IPS DF 4.7 (cell line): ENCODE measurements around the gene ITGAD.

Source experiments
- DNase-seq: peaks from one replicate; pipeline ENCODE4 v3.0.0-alpha.2; 2013; ENCODE audit warnings: low spot score; ENCODE audit errors: extremely low read depth

Gene ITGAD

DNA sequence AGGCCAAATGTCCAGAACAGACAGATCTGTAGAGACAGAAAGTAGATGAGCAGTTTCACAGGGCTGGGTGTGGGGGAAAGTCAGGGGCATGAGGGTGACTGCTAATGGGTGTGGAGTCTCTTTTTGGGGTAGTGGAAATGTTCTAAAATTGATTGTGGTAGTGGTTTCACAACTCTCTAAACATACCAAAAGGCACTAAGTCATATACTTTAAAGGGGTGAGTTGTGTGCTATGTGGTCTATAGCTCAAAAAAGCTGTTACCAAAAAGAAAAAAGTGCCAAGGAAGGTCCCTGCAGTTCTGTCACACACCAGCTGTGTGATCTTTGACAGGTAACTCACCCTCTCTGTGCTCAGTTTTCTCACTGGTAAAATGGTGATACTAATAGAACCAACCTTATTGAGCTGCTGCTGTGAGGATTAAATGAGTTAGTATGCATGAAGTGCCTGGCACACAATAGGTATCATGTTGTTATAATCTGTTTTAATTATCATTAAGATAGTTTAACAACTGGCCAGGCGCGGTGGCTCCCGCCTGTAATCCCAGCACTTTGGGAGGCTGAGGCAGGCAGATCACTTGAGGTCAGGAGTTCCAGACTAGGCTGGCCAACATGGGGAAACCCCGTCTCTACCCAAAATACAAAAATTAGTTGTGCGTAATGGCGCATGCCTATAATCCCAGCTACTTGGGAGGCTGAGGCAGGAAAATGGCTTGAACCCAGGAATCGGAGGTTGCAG lies 27.8 kb upstream of the ITGAD start:
- no peak for DNase-seq

DNA sequence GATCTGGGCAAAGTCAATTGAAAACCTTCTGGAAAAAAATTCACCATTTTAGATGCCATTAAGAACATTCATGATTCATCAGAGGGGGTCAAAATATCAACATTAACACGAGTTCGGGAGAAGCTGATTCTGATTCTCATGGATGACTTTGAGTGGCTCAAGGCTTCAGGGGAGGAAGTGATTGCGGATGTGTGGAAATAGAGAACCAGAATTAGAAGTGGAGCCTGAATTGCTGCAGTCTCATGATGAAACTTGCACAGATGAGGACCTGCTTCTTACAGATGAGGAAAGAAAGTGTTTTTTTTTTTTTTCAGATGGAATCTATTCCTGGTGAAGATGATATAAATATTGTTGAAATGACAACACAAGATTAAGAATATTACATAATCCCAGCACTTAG lies 25.3 kb upstream of the ITGAD start:
- no peak for DNase-seq

DNA sequence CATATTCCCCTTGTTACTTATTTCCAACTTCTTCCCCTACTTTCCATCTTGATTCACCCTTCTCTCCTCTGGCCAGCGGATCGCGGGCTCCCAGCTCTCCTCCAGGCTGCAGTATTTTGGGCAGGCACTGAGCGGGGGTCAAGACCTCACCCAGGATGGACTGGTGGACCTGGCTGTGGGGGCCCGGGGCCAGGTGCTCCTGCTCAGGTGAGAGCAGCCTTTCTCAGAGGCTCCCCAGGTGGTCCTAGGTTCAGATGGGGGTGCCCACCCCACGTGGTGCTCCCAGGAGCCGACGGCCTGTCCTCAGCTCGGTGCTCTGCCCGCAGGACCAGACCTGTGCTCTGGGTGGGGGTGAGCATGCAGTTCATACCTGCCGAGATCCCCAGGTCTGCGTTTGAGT lies 22.1 kb upstream of the ITGAD start:
- DNase-seq, result no peak

DNA sequence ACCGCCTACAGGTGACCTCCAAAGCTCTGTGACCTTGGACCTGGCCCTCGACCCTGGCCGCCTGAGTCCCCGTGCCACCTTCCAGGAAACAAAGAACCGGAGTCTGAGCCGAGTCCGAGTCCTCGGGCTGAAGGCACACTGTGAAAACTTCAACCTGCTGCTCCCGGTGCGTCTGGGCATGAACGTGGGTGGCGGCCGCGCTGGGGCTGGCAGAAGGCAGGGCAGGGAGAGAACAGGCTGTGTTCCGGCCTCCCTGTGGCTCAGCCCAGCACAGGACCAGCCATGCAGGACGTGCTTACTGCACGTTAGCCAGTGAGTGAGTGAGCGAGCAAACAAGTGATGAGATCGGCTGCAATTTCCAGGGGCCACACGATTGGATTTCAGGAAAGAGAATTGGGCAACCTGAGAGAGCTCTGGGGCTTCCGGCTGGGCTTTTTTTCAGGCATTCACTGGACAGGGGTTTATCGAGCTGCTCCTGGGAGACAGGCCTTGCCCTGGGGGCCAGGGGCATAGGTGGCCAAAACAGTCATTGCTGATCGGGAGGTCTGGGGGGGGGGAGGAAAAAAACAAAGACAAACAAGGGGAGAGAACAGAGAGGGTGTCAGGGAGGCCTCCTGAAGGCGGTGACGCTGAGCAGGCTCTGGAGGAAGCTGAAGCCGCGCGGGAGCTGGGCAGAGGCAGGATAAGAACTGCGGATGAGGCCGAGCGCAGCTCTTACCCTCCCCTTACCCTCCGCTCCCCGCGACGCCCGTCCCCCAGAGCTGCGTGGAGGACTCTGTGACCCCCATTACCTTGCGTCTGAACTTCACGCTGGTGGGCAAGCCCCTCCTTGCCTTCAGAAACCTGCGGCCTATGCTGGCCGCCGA lies 21.3 kb upstream of the ITGAD start:
- no peak for DNase-seq

DNA sequence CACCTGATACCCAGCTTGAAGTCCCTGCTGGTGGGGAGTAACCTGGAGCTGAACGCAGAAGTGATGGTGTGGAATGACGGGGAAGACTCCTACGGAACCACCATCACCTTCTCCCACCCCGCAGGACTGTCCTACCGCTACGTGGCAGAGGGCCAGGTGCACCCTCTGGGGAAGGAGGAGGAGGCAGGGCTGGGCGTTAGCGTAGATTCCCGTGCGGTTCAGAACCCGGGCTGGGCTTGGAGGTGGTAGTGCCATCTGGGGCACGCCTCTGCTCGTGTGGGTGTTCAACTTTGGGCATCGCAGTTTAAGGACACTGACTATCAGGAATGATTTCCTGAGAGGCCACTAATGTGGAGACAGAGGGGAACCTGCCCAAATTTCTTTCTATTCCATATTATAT lies 19.9 kb upstream of the ITGAD start:
- no peak for DNase-seq

DNA sequence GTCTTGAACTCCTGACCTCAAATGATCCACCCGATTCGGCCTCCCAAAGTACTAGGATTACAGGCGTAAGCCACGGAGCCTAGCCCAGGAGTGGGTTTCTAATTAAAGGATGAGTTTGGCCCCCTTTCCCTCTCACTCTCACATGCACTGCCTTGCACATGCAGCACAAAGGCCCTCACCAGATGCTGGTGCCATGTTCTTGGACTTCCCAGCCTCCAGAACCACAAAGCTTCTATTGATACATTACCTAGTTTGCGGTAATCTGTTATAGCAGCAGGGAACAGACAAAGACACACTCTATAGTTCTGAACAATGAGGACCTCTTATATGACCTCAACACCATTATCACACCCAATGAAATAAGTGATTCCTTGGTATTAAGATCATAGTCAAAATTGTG lies 17.9 kb upstream of the ITGAD start:
- DNase-seq, result no peak

DNA sequence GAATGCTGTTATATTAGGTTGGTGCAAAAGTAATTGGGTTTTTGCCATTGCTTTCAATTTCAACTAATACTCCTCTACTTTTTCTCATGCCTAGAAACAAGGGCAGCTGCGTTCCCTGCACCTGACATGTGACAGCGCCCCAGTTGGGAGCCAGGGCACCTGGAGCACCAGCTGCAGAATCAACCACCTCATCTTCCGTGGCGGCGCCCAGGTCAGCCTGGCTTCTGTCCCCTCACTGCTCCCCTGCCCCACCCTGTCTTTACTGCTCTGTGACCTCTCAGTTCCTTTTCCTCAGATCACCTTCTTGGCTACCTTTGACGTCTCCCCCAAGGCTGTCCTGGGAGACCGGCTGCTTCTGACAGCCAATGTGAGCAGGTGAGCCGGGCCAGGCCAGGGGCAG lies 16.4 kb upstream of the ITGAD start:
- DNase-seq, result no peak

DNA sequence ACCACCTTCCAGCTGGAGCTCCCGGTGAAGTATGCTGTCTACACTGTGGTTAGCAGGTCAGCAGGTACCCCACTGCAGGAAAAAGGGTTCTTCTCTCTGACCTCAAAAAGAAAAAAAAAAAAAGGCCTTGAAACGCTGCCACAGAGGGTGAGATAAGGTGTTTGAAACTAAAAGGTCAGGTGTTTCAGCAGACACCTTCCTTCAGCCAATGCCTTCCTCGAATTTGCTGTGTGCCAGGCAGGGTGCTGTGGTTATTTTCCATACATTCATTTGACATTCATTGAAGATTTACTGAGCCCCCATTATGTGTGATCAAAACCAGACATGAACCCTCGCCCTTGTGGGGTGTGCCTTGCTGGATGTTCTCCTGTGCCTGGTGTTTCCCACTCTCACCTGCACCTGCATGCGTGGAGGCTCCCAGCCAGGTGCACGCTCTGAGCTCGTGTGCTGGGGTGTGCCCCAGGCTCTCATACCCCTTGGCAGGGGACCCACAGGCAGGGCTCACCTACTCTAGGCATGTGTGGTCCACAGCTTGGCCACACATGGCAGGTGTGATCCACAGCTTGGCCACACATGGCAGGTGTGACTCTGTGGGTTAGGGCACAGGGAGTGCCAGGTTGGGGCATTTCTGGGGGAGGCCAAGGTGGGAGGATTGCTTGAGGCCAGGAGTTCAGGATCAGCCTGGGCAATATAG lies 15.8 kb upstream of the ITGAD start:
- no peak for DNase-seq

DNA sequence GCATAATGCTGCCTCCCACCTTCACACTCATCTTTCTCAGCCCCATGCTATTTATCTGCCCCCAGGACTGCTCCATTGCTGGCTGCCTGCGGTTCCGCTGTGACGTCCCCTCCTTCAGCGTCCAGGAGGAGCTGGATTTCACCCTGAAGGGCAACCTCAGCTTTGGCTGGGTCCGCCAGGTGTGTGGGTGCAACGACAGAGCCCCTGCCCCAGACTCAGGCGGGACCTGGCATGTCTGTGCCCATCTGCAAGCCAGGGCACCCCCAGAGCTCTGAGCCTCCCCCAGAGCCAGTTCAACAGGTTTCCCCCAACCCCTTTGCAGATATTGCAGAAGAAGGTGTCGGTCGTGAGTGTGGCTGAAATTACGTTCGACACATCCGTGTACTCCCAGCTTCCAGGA lies 12.9 kb upstream of the ITGAD start:
- no peak for DNase-seq

DNA sequence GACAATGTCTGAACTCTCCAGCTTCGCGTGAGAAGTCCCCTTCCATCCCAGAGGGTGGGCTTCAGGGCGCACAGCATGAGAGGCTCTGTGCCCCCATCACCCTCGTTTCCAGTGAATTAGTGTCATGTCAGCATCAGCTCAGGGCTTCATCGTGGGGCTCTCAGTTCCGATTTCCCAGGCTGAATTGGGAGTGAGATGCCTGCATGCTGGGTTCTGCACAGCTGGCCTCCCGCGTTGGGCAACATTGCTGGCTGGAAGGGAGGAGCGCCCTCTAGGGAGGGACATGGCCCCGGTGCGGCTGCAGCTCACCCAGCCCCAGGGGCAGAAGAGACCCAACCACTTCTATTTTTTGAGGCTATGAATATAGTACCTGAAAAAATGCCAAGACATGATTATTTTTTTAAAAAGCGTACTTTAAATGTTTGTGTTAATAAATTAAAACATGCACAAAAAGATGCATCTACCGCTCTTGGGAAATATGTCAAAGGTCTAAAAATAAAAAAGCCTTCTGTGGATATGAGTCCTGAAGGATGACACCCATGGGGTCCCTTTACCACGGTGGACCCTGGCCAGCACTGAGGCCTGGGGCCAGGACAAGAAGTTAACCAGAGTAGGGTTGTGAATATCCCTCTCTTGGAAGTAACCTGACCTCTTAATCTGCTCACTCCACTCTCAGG lies 10.5 kb upstream of the ITGAD start:
- peak; percentile 28 for DNase-seq

DNA sequence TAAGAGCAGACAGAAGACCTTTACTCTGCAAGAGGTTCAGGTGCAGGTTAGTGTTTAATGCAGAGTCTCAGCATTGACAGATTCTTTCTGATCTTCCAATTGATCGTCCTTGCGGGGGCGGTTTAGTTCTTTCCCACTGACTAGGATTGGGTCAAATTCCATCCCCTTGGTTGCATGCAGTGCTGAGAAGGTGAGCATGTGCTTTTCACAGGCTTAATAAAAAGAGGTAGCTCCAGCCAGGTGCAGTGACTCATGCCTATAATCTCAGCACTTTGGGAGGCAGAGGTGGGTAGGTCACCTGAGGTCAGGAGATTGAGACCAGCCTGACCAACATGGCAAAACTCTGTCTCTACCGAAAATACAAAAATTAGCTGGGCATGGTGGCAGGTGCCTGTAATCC lies 7.5 kb upstream of the ITGAD start:
- DNase-seq, result no peak

DNA sequence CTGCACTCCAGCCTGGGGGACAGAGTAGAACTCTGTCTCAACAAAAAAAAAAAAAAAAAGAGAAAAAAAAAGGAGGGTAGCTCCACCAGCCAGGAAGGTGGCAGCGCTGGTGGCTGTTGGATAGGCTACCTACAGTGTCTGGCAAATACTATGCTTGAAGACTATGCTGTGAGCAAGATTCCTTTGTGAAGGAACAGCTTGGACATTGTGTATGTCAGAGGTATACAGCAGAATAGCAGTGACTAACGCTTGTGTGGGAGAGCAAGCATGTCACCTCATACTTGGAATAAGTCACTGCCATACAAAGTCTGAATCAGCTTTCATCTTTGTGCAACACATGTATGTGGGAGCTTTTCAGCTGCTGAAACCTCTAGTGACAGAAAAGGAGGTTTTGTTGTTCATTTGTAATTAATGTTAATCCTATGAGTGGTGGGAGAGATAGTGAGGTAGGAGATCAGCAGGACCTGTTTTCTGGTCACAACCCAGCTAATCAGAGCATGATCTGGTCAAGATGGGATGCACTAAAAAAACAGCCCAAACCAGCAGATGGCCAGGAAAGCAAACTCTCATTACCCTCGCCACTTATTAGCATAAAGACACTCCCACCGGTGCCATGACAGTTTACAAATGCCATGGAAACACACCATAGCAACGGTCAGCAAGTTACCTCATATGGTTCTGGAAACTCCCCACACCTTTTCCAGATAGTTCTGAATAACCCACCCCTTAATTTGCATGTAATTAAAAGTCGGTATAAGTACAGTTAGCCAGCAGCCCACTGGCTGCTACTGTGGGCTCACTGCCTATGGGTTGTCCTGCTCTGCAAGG lies 6.8 kb upstream of the ITGAD start:
- DNase-seq, result no peak

DNA sequence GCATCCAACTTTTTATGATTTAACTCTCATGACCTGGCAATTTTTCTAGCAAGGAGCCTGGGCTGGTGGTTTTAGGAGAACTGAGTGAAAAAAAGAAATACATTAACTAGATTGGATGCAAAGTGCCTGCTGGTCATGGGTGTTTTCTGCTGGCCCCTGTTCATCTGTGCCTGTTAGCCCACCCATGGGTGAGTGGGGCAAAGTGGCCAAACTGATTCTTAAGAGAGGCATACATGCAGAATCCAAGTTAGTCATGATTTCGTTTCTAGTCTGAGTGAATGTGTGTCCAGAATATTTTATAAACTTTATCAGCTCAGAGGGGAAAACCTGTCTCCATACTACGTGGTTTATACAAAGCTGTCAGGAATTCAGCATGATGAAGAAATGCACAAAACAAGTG lies 4.6 kb upstream of the ITGAD start:
- DNase-seq, result no peak

DNA sequence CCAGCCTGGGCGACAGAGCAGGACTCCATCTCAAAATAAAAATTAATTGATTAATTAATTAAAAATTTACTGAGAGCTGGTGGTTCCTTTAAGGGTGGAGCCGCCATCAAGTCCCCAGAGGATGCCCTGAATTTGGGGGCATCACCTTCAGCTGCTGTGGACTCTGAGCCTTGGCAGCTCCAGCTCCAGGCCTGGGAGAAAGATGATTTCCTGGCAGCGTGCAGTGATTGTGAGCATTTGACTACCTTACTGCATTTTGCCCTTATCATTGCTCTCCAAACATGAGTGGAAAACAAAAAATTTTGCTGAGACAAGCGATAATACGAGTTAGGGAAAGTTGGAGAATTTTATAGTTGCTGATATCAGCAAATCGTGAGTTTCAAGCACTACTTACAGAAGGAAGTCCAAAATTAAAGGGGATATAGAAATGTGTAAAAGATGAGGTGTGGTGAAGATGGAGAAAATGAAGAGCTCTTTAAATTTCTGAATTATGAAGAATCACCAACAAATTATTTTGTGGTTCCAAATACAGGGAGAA lies 2.6 kb upstream of the ITGAD start:
- DNase-seq, result no peak

DNA sequence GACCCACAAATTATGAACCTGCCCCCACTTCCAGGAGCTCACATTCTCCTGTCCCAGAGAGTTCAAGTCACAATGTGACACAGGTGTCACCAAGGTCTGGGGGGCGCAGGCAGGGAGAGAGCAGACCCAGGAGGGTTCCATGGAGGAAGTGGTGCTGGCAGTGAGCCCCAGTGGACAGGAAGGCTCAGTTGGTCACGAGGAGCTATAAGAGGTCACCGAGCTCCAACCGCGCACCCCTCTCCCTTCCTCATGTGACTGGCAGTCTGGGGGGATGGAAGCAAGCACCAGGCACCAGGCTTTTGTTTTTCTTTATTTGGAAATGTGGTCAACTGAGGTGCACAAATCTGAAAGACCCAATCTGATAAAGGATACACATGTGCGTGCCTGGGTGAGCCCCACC lies 2.5 kb downstream of the ITGAD start:
- DNase-seq, result no peak

DNA sequence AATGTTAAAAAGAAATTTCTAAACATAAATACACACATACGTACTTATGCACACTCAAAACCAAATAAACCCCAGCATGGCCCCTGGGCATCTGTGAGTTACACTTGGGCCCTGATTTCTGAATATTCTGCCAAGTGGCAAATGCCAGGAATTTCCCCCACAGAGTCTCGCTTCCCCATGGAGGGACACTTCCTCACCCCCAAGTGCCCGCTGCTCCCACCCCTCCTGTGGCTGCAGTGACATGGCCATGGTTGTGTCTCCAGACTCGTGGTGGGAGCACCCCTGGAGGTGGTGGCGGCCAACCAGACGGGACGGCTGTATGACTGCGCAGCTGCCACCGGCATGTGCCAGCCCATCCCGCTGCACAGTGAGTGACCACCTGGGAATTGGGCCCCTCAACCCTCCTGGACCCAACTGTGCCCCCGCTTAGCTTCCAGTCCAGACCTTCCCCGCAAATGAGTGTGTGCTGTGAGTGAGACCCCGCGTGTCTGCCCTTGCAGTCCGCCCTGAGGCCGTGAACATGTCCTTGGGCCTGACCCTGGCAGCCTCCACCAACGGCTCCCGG lies 4.0 kb downstream of the ITGAD start:
- DNase-seq, result no peak

DNA sequence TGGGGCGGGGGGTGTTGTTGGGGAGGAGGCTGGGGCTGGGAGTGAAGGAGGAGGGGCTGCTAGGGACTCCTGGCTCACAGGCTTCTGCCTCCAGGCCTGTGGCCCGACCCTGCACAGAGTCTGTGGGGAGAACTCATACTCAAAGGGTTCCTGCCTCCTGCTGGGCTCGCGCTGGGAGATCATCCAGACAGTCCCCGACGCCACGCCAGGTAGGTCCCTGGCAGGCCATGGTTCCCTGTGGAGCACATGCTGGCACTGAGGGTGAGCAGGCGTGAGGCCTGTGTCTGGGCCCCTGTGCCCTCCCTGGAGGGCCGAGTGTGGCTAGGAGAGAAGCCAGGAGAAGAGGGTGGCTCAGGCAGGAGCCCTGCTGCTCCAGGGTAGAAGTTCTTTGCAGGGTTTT lies 4.6 kb downstream of the ITGAD start:
- no peak for DNase-seq

DNA sequence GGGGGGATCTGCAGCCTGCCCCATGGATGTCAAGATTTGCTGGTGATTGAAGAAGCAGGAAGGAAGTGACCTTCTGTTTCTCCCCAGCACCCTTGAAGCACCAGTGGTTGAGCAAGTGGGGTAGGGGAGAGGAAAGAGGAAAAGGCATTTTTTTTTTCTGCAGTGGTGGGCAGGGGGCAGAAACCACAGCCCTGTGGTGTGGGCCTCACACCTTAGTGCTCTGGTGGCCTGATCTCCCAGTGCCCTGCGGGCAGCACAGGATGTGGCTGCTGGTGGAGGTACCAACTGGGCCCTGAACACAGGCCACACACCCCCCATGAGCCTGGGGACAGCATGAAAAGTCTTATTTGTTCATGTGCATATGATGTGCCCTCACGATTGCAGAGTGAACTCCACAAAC lies 7.1 kb downstream of the ITGAD start:
- no peak for DNase-seq

DNA sequence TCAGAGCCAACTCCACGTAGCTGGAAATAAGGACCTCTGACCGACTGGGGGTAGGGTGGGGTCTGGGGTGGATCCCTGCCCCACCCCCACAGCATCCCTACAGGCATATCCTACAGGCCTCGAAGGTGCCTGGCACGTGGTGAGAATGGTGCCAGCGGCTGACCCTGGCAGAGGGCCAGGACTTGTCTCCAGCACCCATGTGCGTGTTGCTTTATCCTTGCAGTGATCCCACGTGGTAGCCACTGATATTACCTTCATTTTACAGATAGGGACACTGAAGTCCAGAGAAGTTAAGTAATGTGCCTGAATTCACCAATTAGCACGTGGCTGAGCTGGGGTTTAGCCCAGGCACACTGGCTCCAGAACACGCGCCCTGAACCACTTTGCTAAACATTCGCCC lies 8.3 kb downstream of the ITGAD start:
- DNase-seq, result no peak

DNA sequence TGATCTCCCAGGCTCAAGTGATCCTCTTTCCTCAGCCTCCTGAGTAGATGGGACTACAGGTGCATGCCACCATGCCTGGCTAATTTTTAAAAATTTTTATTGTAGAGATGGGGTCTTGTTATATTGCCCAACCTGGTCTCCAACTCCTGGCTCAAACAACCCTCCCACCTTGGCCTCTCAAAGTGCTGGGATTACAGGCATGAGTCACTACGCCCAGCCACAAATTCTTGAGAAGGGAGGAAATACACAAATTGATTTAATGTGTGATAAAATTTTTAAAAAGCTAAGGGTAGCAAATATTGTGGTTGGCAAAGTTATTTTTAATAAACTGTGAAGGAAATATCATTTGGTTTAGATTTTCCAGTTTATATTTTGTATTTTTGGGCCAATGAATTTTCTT lies 9.6 kb downstream of the ITGAD start:
- DNase-seq, result no peak
